AG10803 (cell line): Measurements from ENCODE around the gene TMIGD1.

Experiments used
- DNase-seq: peaks from one replicate; pipeline ENCODE4 v3.0.0; 2010; ENCODE audit warnings: low read depth
- H3K4me3 ChIP-seq: 2 replicates; pipeline ENCODE4 v1.5.1; 2011; ENCODE audit warnings: mild to moderate bottlenecking, low read length, control low read depth
- CTCF ChIP-seq: conservative IDR thresholded peaks from 2 replicates; pipeline ENCODE4 v1.5.1; 2011; ENCODE audit warnings: mild to moderate bottlenecking, low read length, control low read depth, inconsistent platforms

TMIGD1 gene

GRCh38 chr17:30316736-30317135 is 17.1 kb downstream of the TMIGD1 start:
- no peak for TF ChIP-seq CTCF
- H3K4me3 ChIP-seq = no peak overlapping the region
- DNase-seq = no peak

GRCh38 chr17:30315106-30315505 is 18.8 kb downstream of the TMIGD1 start:
- no peak overlapping the region for H3K4me3 ChIP-seq
- no peak for TF ChIP-seq CTCF
- DNase-seq = no peak

GRCh38 chr17:30314474-30314873 is 19.4 kb downstream of the TMIGD1 start:
- no peak overlapping the region for H3K4me3 ChIP-seq
- no peak for DNase-seq
- no peak for TF ChIP-seq CTCF

GRCh38 chr17:30312226-30312625 is 21.6 kb downstream of the TMIGD1 start:
- H3K4me3 ChIP-seq = no peak overlapping the region
- DNase-seq = no peak
- TF ChIP-seq CTCF = no peak

- no peak for TF ChIP-seq CTCF
- no peak for DNase-seq
- H3K4me3 ChIP-seq = no peak overlapping the region
These were observed 23.3 kb downstream of the TMIGD1 start for GRCh38 chr17:30310562-30310961.

GRCh38 chr17:30309591-30309990 is 24.3 kb downstream of the TMIGD1 start:
- no peak overlapping the region for H3K4me3 ChIP-seq
- no peak for TF ChIP-seq CTCF
- DNase-seq = peak; percentile 36

GRCh38 chr17:30308406-30308805 is 25.5 kb downstream of the TMIGD1 start:
- no peak overlapping the region for H3K4me3 ChIP-seq
- TF ChIP-seq CTCF = no peak
- DNase-seq = no peak
